Ishikawa (cell line): ENCODE measurements around the gene SRSF1.
A peak's percentile ranks its signal among the peaks of the same experiment; 100 is the strongest.

Source experiments
- CEBPB ChIP-seq: IDR thresholded peaks from 2 replicates; pipeline ENCODE4 v1.6.1; 2012
- CREB1 ChIP-seq: IDR thresholded peaks from 2 replicates; pipeline ENCODE4 v1.6.1; 2012; ENCODE audit warnings: low read depth
- EGR1 ChIP-seq: IDR thresholded peaks from 2 replicates; pipeline ENCODE4 v1.6.1; 2012
- EP300 ChIP-seq: IDR thresholded peaks from 2 replicates; pipeline ENCODE4 v1.6.1; 2012; ENCODE audit warnings: borderline replicate concordance
- FOXM1 ChIP-seq: IDR thresholded peaks from 2 replicates; pipeline ENCODE4 v1.6.1; 2012; ENCODE audit warnings: low read depth, borderline replicate concordance
- MAX ChIP-seq: IDR thresholded peaks from 2 replicates; pipeline ENCODE4 v1.6.1; 2012
- NFIC ChIP-seq: IDR thresholded peaks from 2 replicates; pipeline ENCODE4 v1.6.1; 2012
- RAD21 ChIP-seq: IDR thresholded peaks from 2 replicates; pipeline ENCODE4 v1.6.1; 2012; ENCODE audit warnings: low read depth
- TAF1 ChIP-seq: IDR thresholded peaks from 2 replicates; pipeline ENCODE4 v1.6.1; 2012; ENCODE audit warnings: low read depth, mild to moderate bottlenecking
- TCF12 ChIP-seq: IDR thresholded peaks from 2 replicates; pipeline ENCODE4 v1.6.1; 2012; ENCODE audit warnings: low read depth
- TEAD4 ChIP-seq: IDR thresholded peaks from 2 replicates; pipeline ENCODE4 v1.6.1; 2012
- YY1 ChIP-seq: IDR thresholded peaks from 2 replicates; pipeline ENCODE4 v1.6.1; 2012; ENCODE audit warnings: low read depth
- ZBTB7A ChIP-seq: IDR thresholded peaks from 2 replicates; pipeline ENCODE4 v1.6.1; 2012; ENCODE audit warnings: low read depth
- TF ChIP-seq, protein P1 (sequence below): IDR thresholded peaks from 2 replicates; pipeline ENCODE4 v1.6.1; 2012
- TF ChIP-seq, protein P2 (sequence below): IDR thresholded peaks from 2 replicates; pipeline ENCODE4 v1.6.1; 2012; ENCODE audit warnings: low read depth, mild to moderate bottlenecking

The SRSF1 gene, protein sequence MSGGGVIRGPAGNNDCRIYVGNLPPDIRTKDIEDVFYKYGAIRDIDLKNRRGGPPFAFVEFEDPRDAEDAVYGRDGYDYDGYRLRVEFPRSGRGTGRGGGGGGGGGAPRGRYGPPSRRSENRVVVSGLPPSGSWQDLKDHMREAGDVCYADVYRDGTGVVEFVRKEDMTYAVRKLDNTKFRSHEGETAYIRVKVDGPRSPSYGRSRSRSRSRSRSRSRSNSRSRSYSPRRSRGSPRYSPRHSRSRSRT

GRCh38 chr17:58006924-58007780 is at the start of gene SRSF1:
SRSF1 (minus strand) TSS chr17:58007246; CDS start chr17:58007137, 109 bp downstream.
- peak; percentile 29; the same call in 1 of the 2 replicates for TF ChIP-seq TEAD4
- TF ChIP-seq EGR1: no peak
- TF ChIP-seq ZBTB7A: no peak
- TF ChIP-seq YY1: peak; percentile 97
- no peak for TF ChIP-seq RAD21
- peak; percentile 66 for TF ChIP-seq CREB1
- TF ChIP-seq EP300: peak; percentile 51; the same call in 1 of the 2 replicates
- TF ChIP-seq, protein P1, sequence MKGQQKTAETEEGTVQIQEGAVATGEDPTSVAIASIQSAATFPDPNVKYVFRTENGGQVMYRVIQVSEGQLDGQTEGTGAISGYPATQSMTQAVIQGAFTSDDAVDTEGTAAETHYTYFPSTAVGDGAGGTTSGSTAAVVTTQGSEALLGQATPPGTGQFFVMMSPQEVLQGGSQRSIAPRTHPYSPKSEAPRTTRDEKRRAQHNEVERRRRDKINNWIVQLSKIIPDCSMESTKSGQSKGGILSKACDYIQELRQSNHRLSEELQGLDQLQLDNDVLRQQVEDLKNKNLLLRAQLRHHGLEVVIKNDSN: peak; percentile 17
- peak; percentile 65; the same call in 1 of the 2 replicates for TF ChIP-seq TCF12
- peak; percentile 12; the same call in 1 of the 2 replicates for TF ChIP-seq FOXM1
- TF ChIP-seq NFIC: 0 out of 2 replicates have a peak, but pooled peaks have one; percentile 11
- TF ChIP-seq MAX: peak; percentile 96
- peak; percentile 94 for TF ChIP-seq TAF1

DNA sequence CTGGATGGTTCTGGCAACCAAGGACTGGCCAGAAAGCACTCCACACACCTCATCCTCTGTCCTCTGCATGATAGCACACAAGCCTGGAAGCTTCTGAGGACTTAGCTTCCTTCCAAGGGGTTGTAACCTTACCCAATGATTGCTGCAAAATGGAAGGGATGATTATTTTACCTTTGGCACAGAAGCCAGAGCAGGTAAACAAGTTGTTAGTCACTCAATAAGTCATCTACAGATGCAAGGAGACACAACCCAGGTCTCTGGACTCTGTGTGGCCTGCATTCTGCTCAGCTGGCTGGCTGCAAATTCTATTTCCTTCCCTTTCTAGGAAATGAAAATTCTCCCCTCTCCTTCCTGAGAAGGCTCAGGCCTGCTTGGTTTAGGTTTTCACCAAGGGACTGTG is 49.4 kb upstream of the SRSF1 start:
- TF ChIP-seq TCF12 (no peak), TAF1 (no peak), CEBPB (no peak), NFIC (no peak), MAX (no peak), CREB1 (no peak), EP300 (no peak), EGR1 (no peak), TEAD4 (no peak), RAD21 (no peak), YY1 (no peak)
- TF ChIP-seq, protein P2, sequence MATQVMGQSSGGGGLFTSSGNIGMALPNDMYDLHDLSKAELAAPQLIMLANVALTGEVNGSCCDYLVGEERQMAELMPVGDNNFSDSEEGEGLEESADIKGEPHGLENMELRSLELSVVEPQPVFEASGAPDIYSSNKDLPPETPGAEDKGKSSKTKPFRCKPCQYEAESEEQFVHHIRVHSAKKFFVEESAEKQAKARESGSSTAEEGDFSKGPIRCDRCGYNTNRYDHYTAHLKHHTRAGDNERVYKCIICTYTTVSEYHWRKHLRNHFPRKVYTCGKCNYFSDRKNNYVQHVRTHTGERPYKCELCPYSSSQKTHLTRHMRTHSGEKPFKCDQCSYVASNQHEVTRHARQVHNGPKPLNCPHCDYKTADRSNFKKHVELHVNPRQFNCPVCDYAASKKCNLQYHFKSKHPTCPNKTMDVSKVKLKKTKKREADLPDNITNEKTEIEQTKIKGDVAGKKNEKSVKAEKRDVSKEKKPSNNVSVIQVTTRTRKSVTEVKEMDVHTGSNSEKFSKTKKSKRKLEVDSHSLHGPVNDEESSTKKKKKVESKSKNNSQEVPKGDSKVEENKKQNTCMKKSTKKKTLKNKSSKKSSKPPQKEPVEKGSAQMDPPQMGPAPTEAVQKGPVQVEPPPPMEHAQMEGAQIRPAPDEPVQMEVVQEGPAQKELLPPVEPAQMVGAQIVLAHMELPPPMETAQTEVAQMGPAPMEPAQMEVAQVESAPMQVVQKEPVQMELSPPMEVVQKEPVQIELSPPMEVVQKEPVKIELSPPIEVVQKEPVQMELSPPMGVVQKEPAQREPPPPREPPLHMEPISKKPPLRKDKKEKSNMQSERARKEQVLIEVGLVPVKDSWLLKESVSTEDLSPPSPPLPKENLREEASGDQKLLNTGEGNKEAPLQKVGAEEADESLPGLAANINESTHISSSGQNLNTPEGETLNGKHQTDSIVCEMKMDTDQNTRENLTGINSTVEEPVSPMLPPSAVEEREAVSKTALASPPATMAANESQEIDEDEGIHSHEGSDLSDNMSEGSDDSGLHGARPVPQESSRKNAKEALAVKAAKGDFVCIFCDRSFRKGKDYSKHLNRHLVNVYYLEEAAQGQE: no peak

GRCh38 chr17:58054641-58055040 is 47.6 kb upstream of the SRSF1 start:
- TF ChIP-seq YY1 (no peak), RAD21 (no peak), MAX (no peak), TEAD4 (no peak), CREB1 (no peak), NFIC (no peak)
- TF ChIP-seq, protein P2: no peak

GRCh38 chr17:58052945-58053715 is 46.1 kb upstream of the SRSF1 start:
- TF ChIP-seq FOXM1 (no peak), YY1 (no peak), EGR1 (no peak), MAX (no peak)

DNA sequence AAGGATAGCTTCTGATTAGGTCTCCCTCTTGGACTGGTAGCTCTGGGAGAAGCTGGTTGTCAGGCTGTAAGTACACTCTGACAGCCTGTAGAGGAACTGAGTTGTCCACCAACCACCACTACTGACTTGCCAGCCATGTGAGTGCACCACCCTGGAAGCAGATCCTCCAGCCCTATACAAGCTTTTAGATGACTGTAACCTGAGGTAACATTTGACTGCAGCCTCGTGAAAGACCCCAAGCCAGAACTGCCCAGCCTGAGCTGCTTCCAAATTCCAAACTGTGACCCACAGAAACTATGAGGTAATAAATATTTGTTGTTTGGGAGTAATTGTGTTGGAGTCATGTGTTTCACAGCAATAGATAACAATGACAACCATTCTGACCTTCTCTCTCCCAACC is 45.4 kb upstream of the SRSF1 start:
- no peak for TF ChIP-seq TEAD4
- TF ChIP-seq EP300: no peak
- no peak for TF ChIP-seq EGR1
- TF ChIP-seq, protein P1: no peak
